Cortex of kidney (tissue), 1 donor: Measurements from ENCODE around the gene APC2.
"Not testable (repeated sequence)": the region's sequence is repeated elsewhere in the genome, so short reads cannot be mapped to it uniquely, and the experiment has no call there.

Experiments used
- DNase-seq: peaks from one replicate; lab custom pipeline; 2025; lab: John Stamatoyannopoulos, UW

Gene APC2

GRCh38 chr19:1497578-1498235, 47.8 kb downstream of the APC2 start:
- no peak for DNase-seq

- DNase-seq: not testable (repeated sequence)
These were observed 49.3 kb downstream of the APC2 start for GRCh38 chr19:1499231-1499630.

GRCh38 chr19:1501200-1501595, 51.3 kb downstream of the APC2 start:
- DNase-seq: no peak

GRCh38 chr19:1502433-1503088, 52.6 kb downstream of the APC2 start:
- DNase-seq: no peak

GRCh38 chr19:1503089-1503924, 53.4 kb downstream of the APC2 start:
- no peak for DNase-seq

- DNase-seq: no peak
These were observed 54.2 kb downstream of the APC2 start for GRCh38 chr19:1503925-1504773.

GRCh38 chr19:1505012-1505411, 55.1 kb downstream of the APC2 start:
- DNase-seq: no peak

GRCh38 chr19:1505991-1506881, 56.3 kb downstream of the APC2 start:
- no peak for DNase-seq

GRCh38 chr19:1507192-1507660, 57.3 kb downstream of the APC2 start:
- no peak for DNase-seq

GRCh38 chr19:1507763-1508506, 58.0 kb downstream of the APC2 start:
- no peak for DNase-seq

- no peak for DNase-seq
These were observed 58.6 kb downstream of the APC2 start for GRCh38 chr19:1508507-1508856.

- DNase-seq: no peak
These were observed 59.9 kb downstream of the APC2 start for GRCh38 chr19:1509602-1510441.

- no peak for DNase-seq
These were observed 60.5 kb downstream of the APC2 start for GRCh38 chr19:1510442-1510806.

- no peak for DNase-seq
These were observed 60.9 kb downstream of the APC2 start for GRCh38 chr19:1510807-1511206.

GRCh38 chr19:1511318-1512317, 61.7 kb downstream of the APC2 start:
- DNase-seq: no peak

- DNase-seq: no peak
These were observed 63.0 kb downstream of the APC2 start, which contains the start of gene ADAMTSL5 for GRCh38 chr19:1512671-1513498. TSS of gene ADAMTSL5 (minus strand) at chr19:1513019. CDS start at chr19:1510943, 2,076 bp downstream.
